AG09309 (cell line): ENCODE data around the gene CLEC4M.

Experiments used
- DNase-seq: peaks from one replicate; pipeline ENCODE4 v3.0.0-alpha.2; 2010; ENCODE audit warnings: low read depth
- H3K4me3 ChIP-seq: 2 replicates; pipeline ENCODE4 v1.5.1; 2011; ENCODE audit warnings: mild to moderate bottlenecking, low read depth, low read length, moderate library complexity; ENCODE audit not compliant: control insufficient read depth
- TF ChIP-seq, protein P1 (sequence below): IDR thresholded peaks from 2 replicates; pipeline ENCODE4 v1.5.1; 2011; ENCODE audit warnings: mild to moderate bottlenecking, low read depth, low read length, inconsistent platforms; ENCODE audit not compliant: insufficient read depth, control insufficient read depth; ENCODE audit errors: missing control alignments

CLEC4M gene

GRCh38 chr19:7779631-7780486 is 16.8 kb downstream of the CLEC4M start:
- TF ChIP-seq, protein P1, sequence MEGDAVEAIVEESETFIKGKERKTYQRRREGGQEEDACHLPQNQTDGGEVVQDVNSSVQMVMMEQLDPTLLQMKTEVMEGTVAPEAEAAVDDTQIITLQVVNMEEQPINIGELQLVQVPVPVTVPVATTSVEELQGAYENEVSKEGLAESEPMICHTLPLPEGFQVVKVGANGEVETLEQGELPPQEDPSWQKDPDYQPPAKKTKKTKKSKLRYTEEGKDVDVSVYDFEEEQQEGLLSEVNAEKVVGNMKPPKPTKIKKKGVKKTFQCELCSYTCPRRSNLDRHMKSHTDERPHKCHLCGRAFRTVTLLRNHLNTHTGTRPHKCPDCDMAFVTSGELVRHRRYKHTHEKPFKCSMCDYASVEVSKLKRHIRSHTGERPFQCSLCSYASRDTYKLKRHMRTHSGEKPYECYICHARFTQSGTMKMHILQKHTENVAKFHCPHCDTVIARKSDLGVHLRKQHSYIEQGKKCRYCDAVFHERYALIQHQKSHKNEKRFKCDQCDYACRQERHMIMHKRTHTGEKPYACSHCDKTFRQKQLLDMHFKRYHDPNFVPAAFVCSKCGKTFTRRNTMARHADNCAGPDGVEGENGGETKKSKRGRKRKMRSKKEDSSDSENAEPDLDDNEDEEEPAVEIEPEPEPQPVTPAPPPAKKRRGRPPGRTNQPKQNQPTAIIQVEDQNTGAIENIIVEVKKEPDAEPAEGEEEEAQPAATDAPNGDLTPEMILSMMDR = no peak
- no peak overlapping the region for H3K4me3 ChIP-seq
- DNase-seq = no peak

GRCh38 chr19:7781157-7781556 is 18.1 kb downstream of the CLEC4M start:
- H3K4me3 ChIP-seq = no peak overlapping the region
- TF ChIP-seq, protein P1 = no peak
- no peak for DNase-seq

- TF ChIP-seq, protein P1 = no peak
- no peak for DNase-seq
- no peak overlapping the region for H3K4me3 ChIP-seq
Measured at GRCh38 chr19:7783991-7784423, 21.0 kb downstream of the CLEC4M start.

DNA sequence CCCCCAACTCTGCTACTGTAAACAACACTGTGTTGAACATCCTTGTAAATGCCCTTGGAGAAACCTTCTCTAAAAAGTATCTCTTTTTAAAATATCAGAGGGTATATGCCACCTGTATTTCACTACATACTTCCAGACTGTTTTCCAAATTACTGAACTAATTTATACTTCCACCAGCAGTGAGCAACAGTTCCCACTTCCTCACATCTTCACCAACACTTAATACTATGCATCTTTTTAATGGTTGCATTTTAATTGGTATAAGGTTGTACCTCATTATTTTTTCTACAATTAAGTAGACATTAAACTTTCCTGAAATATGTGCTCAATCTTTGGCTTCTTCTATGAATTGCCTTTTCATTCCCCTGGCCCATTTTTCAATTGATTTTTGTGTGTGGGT is 21.8 kb downstream of the CLEC4M start:
- no peak for DNase-seq
- TF ChIP-seq, protein P1 = no peak

GRCh38 chr19:7787141-7787540 is 24.1 kb downstream of the CLEC4M start:
- H3K4me3 ChIP-seq = no peak overlapping the region
- DNase-seq = no peak
- TF ChIP-seq, protein P1 = no peak

More for the DNA sequence above, 21.8 kb downstream of the CLEC4M start:
- H3K4me3 ChIP-seq = no peak overlapping the region

DNA sequence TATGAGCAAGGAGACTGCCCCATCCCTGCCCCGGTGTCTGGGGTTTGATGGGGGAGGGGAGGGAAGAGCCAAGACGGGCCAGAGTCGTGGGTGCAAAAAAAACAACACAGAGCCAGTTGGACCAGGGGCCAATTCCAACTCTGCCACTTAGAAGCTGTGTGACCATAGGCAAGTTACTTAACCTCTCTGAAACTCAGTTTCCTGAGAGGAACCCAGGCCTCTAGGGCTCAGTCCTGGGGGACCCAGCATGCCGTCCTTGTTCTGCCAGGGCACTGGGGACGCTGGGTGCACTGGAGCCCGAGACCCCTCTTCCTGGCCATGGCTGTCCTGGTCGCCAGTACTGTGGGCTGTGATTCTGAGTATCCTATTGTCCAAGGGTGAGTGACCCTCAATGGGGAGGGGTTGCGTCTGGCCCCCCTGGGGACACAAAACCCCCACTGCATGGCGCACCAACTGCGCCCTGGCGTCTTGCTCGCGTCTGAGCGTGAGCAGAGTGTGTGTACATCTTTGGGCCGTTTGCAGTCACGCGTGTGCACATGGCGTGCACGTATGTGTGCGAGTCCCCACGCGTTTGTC is 24.6 kb downstream of the CLEC4M start:
- TF ChIP-seq, protein P1 = no peak
- DNase-seq = no peak

More for the DNA sequence above, 24.6 kb downstream of the CLEC4M start:
- no peak overlapping the region for H3K4me3 ChIP-seq
